ENCODE results near the gene GNA15. TPM values are rescaled to one million over a fixed set of nuclear protein-coding genes. Genes with fewer than 3 reads are reported as not detected.

The GNA15 gene
- total and polyA plus RNA-seq, 2 of the 8 experiments (the other 6 are each of a cell fraction or from before 2014, with no cell fraction given) = 0.26 to 0.45 TPM

- no peak for TF ChIP-seq KDM5A (IDR thresholded peaks at IDR 0.05; ENCODE audit: low read length)
- no peak for TF ChIP-seq NANOG (IDR thresholded peaks at IDR 0.05; ENCODE audit: insufficient read depth, low read depth, low read length, poor library complexity, severe bottlenecking)
- no peak for TF ChIP-seq TBP (IDR thresholded peaks at IDR 0.05; ENCODE audit: low read depth, low read length)
- no peak for TF ChIP-seq ZNF274 (IDR thresholded peaks at IDR 0.05; ENCODE audit: borderline replicate concordance, extremely low read depth, low read length)
- Histone ChIP-seq H3K27me3 (replicated peaks in 1 of 4; ENCODE audit: control insufficient read depth in 3 of 4, extremely low read depth in 1 of 4, insufficient read depth in 3 of 4, low read length in 3 of 4) (no peaks in the 10 kb centered on the region; a peak in 1 of 7 replicates), H2BK20ac (ENCODE audit: low read length) (no peak overlapping the region), H3K14ac (ENCODE audit: insufficient read length) (no peak overlapping the region), H3K4ac (replicated peaks; ENCODE audit: insufficient read length, low read depth, low read length) (no peak overlapping the region), H3K4me2 (ENCODE audit: insufficient read depth in 1 of 2, low read depth in 2 of 2, low read length in 2 of 2) (no peak overlapping the region), H3K23me2 (ENCODE audit: low read depth, low read length) (peaks cover 15% of the 10 kb centered on the region; the same call in 1 of the 2 replicates), H3K36me3 (ENCODE audit: control insufficient read depth in 2 of 4, insufficient read depth in 4 of 4, low read length in 3 of 4) (no peaks in the 10 kb centered on the region; a peak in 1 of 8 replicates), H3K4me3 (ENCODE audit: extremely low read depth in 1 of 4, insufficient read depth in 2 of 4, low read depth in 3 of 4, low read length in 4 of 4) (no peak overlapping the region), H3K23ac (ENCODE audit: insufficient read length) (no peak overlapping the region), H3K79me2 (ENCODE audit: control insufficient read depth in 1 of 2, insufficient read depth in 2 of 2, low read length in 2 of 2) (no peaks in the 10 kb centered on the region), H4K91ac (replicated peaks; ENCODE audit: insufficient read length, low read length) (no peak overlapping the region), H2AK5ac (ENCODE audit: low read depth, low read length) (no peak overlapping the region), H2AFZ (ENCODE audit: low read length) (no peak overlapping the region), H3K9ac (replicated peaks in 1 of 4; ENCODE audit: extremely low read depth in 1 of 4, low read depth in 3 of 4, low read length in 3 of 4) (no peak overlapping the region), H3K9me3 (ENCODE audit: insufficient read depth in 2 of 2, low read depth in 1 of 2, low read length in 1 of 2) (no peaks in the 10 kb centered on the region), H4K5ac (ENCODE audit: insufficient read length, low read depth, low read length) (no peak overlapping the region), H3K56ac (replicated peaks; ENCODE audit: insufficient read length, low read depth, low read length) (peak overlapping the region; percentile 46), H2BK12ac (ENCODE audit: low read depth, low read length) (no peak overlapping the region), H2BK120ac (replicated peaks; ENCODE audit: low read depth, low read length) (no peak overlapping the region), H4K20me1 (replicated peaks in 1 of 2; ENCODE audit: control insufficient read depth in 1 of 2, insufficient read depth in 2 of 2, low read length in 2 of 2) (peaks cover 0 to 14% of the 10 kb centered on the region in 2 experiments), H3K18ac (ENCODE audit: extremely low read depth, low read length) (no peak overlapping the region), H3K27ac (ENCODE audit: low read depth, low read length) (no peak overlapping the region), H3K79me1 (ENCODE audit: low read depth, low read length) (no peaks in the 10 kb centered on the region; the same call in 1 of the 2 replicates), H3K4me1 (replicated peaks in 1 of 4; ENCODE audit: control insufficient read depth in 3 of 4, insufficient read depth in 4 of 4, low read length in 3 of 4) (peaks cover 0 to 9% (median 2%) of the 10 kb centered on the region in 4 experiments; a peak in 1 of 7 replicates), H2BK5ac (ENCODE audit: low read depth, low read length) (no peak overlapping the region), H4K8ac (ENCODE audit: extremely low read depth, insufficient read depth, low read length) (no peak overlapping the region), H2BK15ac (ENCODE audit: low read length) (no peak overlapping the region)
- 91 to 100% methylated on average over 1 to 3 of the region's 3 CpGs for WGBS, 2 experiments (ENCODE audit: extremely low coverage in 1 of 2, insufficient coverage in 1 of 2, insufficient read length in 1 of 2, insufficient replicate concordance in 2 of 2, low coverage in 1 of 2, low lambda C conversion rate in 2 of 2, missing lambda C conversion rate in 1 of 2)
- ChIA-PET CTCF (ENCODE audit: partially characterized antibody) (interaction anchor here (1.4 to 2.6 kb wide), 2 partner anchors 9 to 13 kb away, joined by 3 to 23 read pairs; no protein-coding TSS in a partner anchor), POLR2A (ENCODE audit: partially characterized antibody) (no interaction called here)
- DNase-seq (ENCODE audit: low read depth in 1 of 2, low spot score in 2 of 2) (no peak), FAIRE-seq (no peak)
Measured at GRCh38 chr19:3153286-3154230, 17.7 kb downstream of the GNA15 start.
